Medulla oblongata (tissue), 1 donor: ENCODE results near the gene TNIK.
"Not testable (repeated sequence)": the region's sequence is repeated elsewhere in the genome, so short reads cannot be mapped to it uniquely, and the experiment has no call there.

ENCODE experiments used
- DNase-seq: peaks from one replicate; pipeline ENCODE4 v3.0.0-alpha.2; 2015; ENCODE audit errors: extremely low spot score

The TNIK gene

GRCh38 chr3:171129827-171130226, 330.4 kb downstream of the TNIK start:
- no peak for DNase-seq

GRCh38 chr3:171127611-171128010, 332.6 kb downstream of the TNIK start:
- DNase-seq, result no peak

GRCh38 chr3:171126478-171127209, 333.6 kb downstream of the TNIK start:
- DNase-seq, result no peak

DNA sequence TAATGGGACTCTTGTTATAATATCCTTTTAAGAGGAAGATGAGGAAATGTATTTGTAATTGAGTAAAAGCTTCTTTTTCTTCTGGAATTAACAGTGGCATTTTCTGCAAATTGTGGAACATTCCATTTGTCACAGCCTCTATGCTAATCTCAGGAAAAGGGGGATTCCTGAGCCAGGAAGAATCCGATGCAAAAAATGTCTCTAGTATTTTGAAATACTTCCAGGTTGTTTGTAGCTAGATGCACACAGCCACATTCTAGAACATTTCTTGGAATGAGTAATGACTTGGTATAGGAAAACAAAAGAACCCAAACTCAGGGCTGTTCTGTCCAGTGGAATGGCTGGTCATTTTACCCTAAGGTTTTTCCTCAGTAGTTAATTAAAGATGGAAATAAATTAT, 335.2 kb downstream of the TNIK start:
- no peak for DNase-seq

DNA sequence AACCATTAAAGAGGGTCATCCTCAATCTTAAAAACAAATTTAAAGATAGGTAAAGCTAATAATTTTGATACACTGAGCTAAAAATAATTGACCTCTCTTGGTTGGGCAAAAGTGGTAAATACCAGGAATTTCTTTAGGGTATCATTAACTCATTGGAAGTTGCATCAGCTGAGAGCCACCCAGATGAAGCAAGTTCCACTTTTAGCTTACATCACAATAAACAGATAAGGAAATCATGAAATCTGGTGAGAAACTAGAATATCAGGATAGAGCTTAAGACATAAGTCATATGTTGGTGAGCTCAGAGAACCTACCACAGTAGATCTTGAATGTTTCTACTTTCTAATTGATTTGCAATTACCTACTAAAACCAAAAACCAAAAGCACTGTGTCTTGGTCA, 336.3 kb downstream of the TNIK start:
- no peak for DNase-seq

- DNase-seq, result no peak
These were observed 337.3 kb downstream of the TNIK start for GRCh38 chr3:171122861-171123260.

- peak; percentile 20 for DNase-seq
These were observed 338.0 kb downstream of the TNIK start for GRCh38 chr3:171122240-171122639.

GRCh38 chr3:171121801-171122200, 338.4 kb downstream of the TNIK start:
- no peak for DNase-seq

GRCh38 chr3:171119402-171119801, 340.8 kb downstream of the TNIK start:
- not testable (repeated sequence) for DNase-seq

GRCh38 chr3:171118993-171119392, 341.2 kb downstream of the TNIK start:
- not testable (repeated sequence) for DNase-seq

DNA sequence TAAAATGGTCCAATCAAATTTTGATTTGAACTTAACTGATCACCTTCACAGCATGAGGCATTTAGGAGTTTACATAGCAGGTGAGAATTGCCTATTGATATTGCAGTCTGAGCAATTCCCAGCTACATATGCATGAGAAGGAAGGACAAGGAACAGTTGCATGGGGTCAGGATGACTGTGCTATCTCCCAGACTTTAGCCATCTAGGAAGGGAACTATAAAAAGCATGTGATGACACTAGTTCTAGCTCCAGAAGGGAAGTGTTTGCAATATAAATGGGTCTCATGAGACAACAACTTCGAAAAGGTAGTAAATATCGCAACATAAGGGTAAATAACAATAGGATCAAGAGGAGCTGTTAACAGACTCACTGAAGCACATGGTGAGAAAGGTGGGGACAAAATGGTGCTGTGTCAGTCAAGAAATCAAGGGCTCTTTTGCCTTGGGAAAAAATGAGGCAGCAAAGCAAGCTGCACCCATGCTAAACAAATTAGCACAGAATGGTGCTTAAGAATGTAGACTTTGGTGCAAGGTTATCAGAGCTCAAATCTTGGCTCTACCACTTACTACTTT, 343.3 kb downstream of the TNIK start:
- DNase-seq, result no peak

DNA sequence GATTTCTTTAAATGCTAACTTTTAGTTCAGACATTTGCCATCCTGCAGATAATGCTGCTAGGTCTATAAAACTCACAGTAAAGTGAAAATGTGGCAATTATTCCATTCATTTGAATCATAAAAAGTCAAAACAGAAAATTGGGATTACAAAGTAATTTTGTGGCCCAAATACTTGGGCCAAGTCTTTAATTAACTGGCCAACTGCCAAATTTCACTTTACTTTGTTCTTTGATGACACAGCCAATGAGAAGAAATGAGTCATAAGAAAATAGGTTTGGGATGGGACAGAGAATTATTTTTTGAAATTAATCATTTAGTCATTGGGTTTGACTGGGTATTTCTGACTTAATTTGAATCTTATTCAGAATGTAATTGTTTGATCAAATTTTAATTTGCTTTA, 343.8 kb downstream of the TNIK start:
- DNase-seq, result no peak

DNA sequence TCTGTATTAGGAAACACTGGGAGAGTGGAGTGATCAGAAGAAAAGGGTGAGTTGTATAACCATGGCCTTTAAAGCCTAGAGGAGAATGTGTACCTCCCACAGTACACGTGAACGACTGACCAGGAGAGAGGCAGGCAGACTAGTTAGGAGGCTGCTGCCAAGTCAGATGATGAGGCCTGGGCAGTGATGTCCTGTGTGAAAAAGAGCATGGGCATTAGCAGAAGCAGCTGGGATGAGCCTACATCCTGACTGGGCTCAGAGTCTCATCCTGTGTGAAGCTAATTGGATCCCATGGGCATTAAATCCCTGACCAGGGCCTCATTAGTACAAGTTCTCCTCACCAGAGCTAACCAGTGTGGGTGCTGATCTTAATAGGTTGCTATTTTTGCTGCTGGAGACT, 344.5 kb downstream of the TNIK start:
- peak; percentile 30 for DNase-seq

GRCh38 chr3:171113716-171114115, 346.5 kb downstream of the TNIK start:
- no peak for DNase-seq

DNA sequence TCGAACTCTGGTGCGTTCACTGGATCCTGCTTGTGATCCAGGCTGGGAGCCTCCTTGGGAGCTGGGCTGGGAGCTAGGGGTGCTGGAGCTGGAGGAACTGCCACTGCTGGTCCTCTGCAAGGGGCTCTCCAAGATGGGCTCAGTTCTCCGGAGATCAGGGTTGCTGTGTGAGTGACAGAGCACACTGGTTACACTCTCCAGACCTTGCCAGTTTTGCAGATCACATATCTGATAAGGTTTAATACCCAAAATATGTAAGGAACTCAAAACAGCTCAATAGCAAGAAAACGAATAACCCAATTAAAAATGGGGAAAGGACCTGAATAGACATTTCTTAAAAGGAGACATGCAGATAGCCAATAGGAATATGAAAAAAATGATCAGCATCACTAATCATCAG, 349.5 kb downstream of the TNIK start:
- no peak for DNase-seq

- no peak for DNase-seq
These were observed 352.1 kb downstream of the TNIK start for GRCh38 chr3:171108066-171108465.

DNA sequence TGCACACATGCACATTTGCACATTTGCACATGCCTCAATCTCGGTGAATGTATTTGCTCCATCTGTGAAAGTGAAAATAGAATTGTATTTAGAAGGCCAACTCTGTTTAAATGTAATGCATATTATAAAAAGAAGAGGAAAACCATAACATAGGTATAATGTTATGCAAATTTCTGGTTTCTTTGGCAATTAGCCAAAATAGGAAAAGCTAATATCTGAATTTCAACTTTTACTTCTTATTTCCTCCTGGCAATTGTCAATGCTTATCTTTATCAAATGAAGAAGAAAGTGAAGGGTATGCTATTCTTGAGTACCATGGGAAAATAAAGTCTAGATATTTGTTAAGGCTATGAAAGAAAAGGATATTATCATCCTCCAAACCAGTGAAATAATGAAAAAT, 357.0 kb downstream of the TNIK start:
- DNase-seq, result no peak

DNA sequence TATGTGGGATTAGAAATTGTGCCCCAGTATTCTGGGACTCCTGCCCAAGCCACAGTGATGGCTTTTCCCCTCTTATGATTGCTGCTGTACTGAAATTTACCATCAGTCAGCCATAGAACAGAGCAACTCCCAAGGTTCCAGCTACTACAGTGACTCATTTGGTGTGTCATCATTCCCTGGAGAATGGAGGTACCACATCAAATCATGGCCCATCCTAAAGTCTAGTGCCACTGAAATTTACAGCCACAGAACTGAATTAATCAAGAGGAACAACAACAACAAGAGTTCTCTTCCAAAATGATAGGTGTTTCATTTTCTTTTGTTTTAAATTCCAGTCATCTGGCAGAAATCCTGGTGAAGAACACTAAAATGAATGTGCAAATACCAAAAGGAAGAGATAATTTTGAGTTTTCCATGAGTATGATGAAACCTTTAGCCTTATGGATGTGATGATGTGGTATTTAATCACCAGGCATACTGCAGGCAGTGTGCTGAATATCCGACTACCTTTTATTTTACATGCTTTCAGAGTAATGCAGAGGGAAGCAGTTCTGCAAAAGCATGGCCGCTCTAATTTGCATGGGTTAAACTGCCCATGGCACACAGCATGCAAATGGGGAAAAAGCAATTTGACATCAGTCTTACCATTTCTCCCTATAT, 358.1 kb downstream of the TNIK start:
- DNase-seq, result no peak

GRCh38 chr3:171099911-171100310, 360.3 kb downstream of the TNIK start:
- no peak for DNase-seq

DNA sequence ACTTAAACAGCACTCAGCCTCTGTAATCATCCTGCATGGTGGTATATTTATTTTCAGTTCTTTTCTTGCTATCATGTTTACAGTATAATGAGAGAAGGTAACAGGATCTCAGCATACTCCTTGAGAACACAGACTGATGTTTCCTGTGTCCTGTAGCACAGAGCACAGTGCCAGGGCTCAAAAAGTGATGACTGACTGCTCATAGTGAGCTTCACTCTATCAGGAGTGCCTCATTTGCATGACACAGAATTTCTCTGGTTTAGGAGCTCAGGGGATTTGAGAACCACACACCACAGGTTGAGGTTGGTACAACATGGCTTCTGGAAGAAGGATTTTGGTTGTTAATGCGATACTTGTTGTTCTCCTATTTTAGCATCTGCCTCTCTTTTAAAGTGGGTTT, 365.1 kb downstream of the TNIK start:
- DNase-seq, result no peak

- DNase-seq, result no peak
These were observed 365.8 kb downstream of the TNIK start for GRCh38 chr3:171094411-171094810.

DNA sequence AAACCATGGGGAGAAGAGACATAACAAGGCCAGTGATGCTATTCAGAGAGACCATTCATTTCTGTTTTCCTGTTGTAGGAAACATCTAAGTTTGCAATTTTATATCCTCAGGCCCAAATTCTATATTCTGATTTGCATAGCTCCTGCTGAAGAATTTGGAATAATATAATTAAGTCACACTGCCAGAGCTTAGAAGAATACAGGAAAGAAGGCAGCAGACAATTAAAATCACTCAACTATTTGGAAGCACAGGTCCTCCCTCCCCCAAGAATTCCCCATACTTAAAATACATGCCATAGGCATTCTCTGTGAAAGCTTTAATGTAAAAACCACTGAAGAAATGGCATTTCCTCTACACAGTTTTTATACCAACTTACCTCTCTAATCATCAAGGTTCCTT, 366.7 kb downstream of the TNIK start:
- DNase-seq, result no peak

DNA sequence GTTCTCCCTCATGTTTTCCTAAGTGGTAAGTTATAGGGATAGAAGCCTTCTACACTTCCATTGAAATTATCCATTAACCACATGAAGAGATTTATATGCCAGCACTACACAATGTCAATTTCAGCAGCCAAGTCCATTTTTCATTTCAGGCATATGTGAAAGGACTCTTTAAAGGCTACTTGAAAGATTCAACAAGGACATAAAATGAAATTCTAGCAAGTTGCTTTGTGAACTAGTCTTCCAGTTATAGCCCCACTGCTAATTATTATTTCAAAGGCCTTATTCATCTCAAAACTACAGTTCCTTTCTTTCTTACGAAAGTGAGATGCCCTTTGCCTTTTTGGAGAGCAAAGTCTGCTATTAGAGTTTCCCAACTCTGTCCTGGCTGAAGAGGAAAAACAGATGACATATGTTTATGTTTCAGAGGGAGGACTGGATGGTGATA, 367.7 kb downstream of the TNIK start:
- peak; percentile 7 for DNase-seq
